Thoracic aorta (tissue), 2 donors: Measurements from ENCODE around the gene RRAS2. TPM values are rescaled to one million over a fixed set of nuclear protein-coding genes. Genes with fewer than 3 reads are reported as not detected.
"Not testable (repeated sequence)": the region's sequence is repeated elsewhere in the genome, so short reads cannot be mapped to it uniquely, and the experiment has no call there.

ENCODE experiments used
- ATAC-seq: fragments of 150-250 bp; one replicate; pipeline ENCODE4 v1.8.0; 2017; ENCODE audit warnings: low read depth; ENCODE audit not compliant: insufficient number of reproducible peaks, low FRiP score
- DNase-seq: peaks from one replicate; pipeline ENCODE4 v3.0.0-alpha.2; 2020; ENCODE audit warnings: low spot score
- H3K27ac ChIP-seq, 2 donors: fragments of 200-600 bp; sonication (generic); 1 replicate in 1 of 2; 2 replicates in 1 of 2; pipeline ENCODE4 v1.5.1; 2016; ENCODE audit warnings: mild to moderate bottlenecking in 2 of 2, moderate library complexity in 2 of 2
- H3K27me3 ChIP-seq: fragments of 200-600 bp; sonication (generic); replicated peaks from 2 replicates; pipeline ENCODE4 v1.6.0; 2016; ENCODE audit warnings: mild to moderate bottlenecking; ENCODE audit not compliant: insufficient read depth
- H3K36me3 ChIP-seq: fragments of 200-600 bp; sonication (generic); one replicate; pipeline ENCODE4 v1.5.1; 2016
- H3K4me1 ChIP-seq, 2 donors: fragments of 200-600 bp; sonication (generic); 1 replicate in 1 of 2; 2 replicates in 1 of 2; pipeline versions ENCODE4 v1.5.1 to v1.6.0; 2016; ENCODE audit warnings: low read depth in 2 of 2, mild to moderate bottlenecking in 1 of 2; ENCODE audit not compliant: control insufficient read depth in 1 of 2
- H3K4me3 ChIP-seq: fragments of 200-600 bp; sonication (generic); 2 replicates; pipeline ENCODE4 v1.5.1; 2016; ENCODE audit warnings: mild to moderate bottlenecking
- H3K9me3 ChIP-seq: fragments of 200-600 bp; sonication (generic); 2 replicates; pipeline ENCODE4 v1.5.1; 2016
- total RNA-seq, 2 donors: library from RNA; depleted of rRNA; stranded (reverse); fragments of >200 nt; gene quantifications; one replicate each; pipeline versions ENCODE4 v1.1.0 to v1.2.3, GENCODE V29; 2016
- TF ChIP-seq, protein P1 (sequence below): fragments of 200-600 bp; sonication (generic); IDR thresholded peaks from one replicate; pipeline ENCODE4 v1.5.1; 2019; ENCODE audit warnings: antibody characterized with exemption

RRAS2 gene
- total RNA-seq, 2 donors from 2014 or later: 39.4 to 47.8 TPM

- no peak overlapping the region for H3K4me3 ChIP-seq
- TF ChIP-seq, protein P1, sequence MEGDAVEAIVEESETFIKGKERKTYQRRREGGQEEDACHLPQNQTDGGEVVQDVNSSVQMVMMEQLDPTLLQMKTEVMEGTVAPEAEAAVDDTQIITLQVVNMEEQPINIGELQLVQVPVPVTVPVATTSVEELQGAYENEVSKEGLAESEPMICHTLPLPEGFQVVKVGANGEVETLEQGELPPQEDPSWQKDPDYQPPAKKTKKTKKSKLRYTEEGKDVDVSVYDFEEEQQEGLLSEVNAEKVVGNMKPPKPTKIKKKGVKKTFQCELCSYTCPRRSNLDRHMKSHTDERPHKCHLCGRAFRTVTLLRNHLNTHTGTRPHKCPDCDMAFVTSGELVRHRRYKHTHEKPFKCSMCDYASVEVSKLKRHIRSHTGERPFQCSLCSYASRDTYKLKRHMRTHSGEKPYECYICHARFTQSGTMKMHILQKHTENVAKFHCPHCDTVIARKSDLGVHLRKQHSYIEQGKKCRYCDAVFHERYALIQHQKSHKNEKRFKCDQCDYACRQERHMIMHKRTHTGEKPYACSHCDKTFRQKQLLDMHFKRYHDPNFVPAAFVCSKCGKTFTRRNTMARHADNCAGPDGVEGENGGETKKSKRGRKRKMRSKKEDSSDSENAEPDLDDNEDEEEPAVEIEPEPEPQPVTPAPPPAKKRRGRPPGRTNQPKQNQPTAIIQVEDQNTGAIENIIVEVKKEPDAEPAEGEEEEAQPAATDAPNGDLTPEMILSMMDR: no peak
- no peak for ATAC-seq
These were observed 11.0 kb downstream of the RRAS2 start for GRCh38 chr11:14347991-14348390.

DNA sequence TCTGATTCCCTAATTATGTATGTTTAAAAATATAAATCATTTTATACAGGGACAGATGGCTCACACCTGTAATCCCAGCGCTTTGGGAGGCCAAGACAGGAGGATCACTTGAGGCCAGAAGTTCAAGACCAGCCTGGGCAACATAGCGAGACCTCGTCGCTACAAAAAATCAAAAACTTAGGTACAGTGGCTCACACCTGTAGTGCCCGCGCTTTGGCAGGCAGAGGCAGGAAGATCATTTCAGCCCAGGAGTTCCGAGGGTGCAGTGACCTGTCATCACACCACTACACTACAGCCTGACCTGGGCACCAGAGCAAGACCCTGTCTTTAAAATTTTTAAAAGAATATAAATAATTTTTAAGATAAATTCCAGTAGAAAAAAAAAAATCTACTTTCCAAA, 11.5 kb downstream of the RRAS2 start:
- no peaks in the 10 kb centered on the region for H3K4me1 ChIP-seq
- H3K9me3 ChIP-seq: peaks cover 4% of the 10 kb centered on the region
- TF ChIP-seq, protein P1: no peak
- H3K27me3 ChIP-seq: no peaks in the 10 kb centered on the region
- H3K36me3 ChIP-seq: no peaks in the 10 kb centered on the region
- ATAC-seq: no peak
- no peak for DNase-seq
- no peak overlapping the region for H3K4me3 ChIP-seq
- no peak overlapping the region for H3K27ac ChIP-seq

More at GRCh38 chr11:14347991-14348390, 11.0 kb downstream of the RRAS2 start:
- Histone ChIP-seq H3K27ac (no peak overlapping the region), H3K4me1 (no peaks in the 10 kb centered on the region), H3K9me3 (peaks cover 4% of the 10 kb centered on the region), H3K36me3 (no peaks in the 10 kb centered on the region), H3K27me3 (no peaks in the 10 kb centered on the region)
- no peak for DNase-seq

- Histone ChIP-seq H3K4me3 (no peak overlapping the region), H3K27ac (no peak overlapping the region), H3K27me3 (no peaks in the 10 kb centered on the region), H3K36me3 (no peaks in the 10 kb centered on the region), H3K9me3 (peaks cover 4% of the 10 kb centered on the region), H3K4me1 (no peaks in the 10 kb centered on the region)
- DNase-seq (no peak), ATAC-seq (no peak)
- TF ChIP-seq, protein P1: no peak
These were observed 12.6 kb downstream of the RRAS2 start for GRCh38 chr11:14346303-14346955.

GRCh38 chr11:14345668-14346067, 13.3 kb downstream of the RRAS2 start:
- no peaks in the 10 kb centered on the region for H3K4me1 ChIP-seq
- H3K4me3 ChIP-seq: no peak overlapping the region
- no peaks in the 10 kb centered on the region for H3K36me3 ChIP-seq
- no peak overlapping the region for H3K27ac ChIP-seq
- H3K27me3 ChIP-seq: no peaks in the 10 kb centered on the region
- peaks cover 4% of the 10 kb centered on the region for H3K9me3 ChIP-seq
- DNase-seq: no peak
- no peak for ATAC-seq
- TF ChIP-seq, protein P1: no peak

- not testable (repeated sequence) for DNase-seq, H3K4me1 ChIP-seq, H3K36me3 ChIP-seq, H3K9me3 ChIP-seq, H3K4me3 ChIP-seq, H3K27me3 ChIP-seq, ATAC-seq, H3K27ac ChIP-seq
These were observed 14.0 kb downstream of the RRAS2 start for GRCh38 chr11:14345016-14345415.

GRCh38 chr11:14342906-14343305, 16.1 kb downstream of the RRAS2 start:
- TF ChIP-seq, protein P1: no peak
- ATAC-seq (no peak), DNase-seq (no peak)
- Histone ChIP-seq H3K27ac (no peak overlapping the region), H3K4me3 (no peak overlapping the region), H3K36me3 (no peaks in the 10 kb centered on the region), H3K9me3 (peaks cover 4% of the 10 kb centered on the region), H3K4me1 (peaks cover 0 to 6% of the 10 kb centered on the region in 2 donors), H3K27me3 (no peaks in the 10 kb centered on the region)
